Measurements from ENCODE around the gene ZBTB7C.

ZBTB7C gene

DNA sequence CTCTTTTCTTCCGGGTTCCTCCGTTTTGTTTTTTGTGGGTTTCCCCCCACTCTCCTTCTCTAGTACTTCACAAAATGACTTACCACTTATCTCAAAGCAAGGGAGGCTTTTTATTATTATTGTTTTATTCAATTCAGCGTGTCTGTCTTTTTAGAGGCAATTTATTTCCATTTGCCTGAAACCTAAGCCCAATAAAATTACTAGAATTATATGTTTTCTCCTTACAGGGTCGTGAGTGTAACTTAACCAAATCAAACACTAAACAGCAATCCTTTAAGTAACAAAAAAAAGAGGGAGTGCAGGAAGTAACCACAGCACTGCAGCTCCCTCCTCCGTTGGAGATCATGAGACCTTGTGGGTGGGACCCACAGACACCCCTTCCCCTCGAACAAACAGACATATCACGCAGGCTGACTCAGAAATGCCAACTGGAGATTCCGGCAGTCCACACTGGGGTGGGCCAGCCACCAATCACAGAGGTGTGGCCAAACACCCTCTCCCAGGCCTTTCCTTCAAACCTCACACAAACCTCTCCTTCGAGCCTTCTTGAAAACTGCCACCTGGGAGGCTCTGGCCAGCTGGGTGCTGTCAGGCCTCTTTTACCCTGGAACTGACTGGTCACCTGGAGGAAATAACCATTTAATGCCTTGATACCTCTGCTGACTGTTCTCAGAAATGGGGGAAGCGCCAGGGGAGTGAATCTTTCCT, 271.7 kb downstream of the ZBTB7C start:
- Histone ChIP-seq H3K4me3 (ENCODE audit: low read depth, low read length) (no peak overlapping the region), H3K9me3 (ENCODE audit: control insufficient read depth, insufficient read depth, low read depth, low read length) (no peaks in the 10 kb centered on the region), H3K36me3 (ENCODE audit: control insufficient read depth in 2 of 2, insufficient read depth in 1 of 2, low read length in 2 of 2) (no peaks in the 10 kb centered on the region), H3K4me1 (ENCODE audit: control insufficient read depth, insufficient read depth, low read length) (peaks cover 36% of the 10 kb centered on the region), H3K27ac (ENCODE audit: extremely low read depth, low read depth, low read length) (peak overlapping the region; percentile 82; the same call in 1 of the 2 replicates)
- ChIA-PET CTCF (interaction anchor here (0.7 to 2.0 kb wide), 2 partner anchors 10 to 45 kb away, joined by 3 to 6 read pairs; no protein-coding TSS in a partner anchor), POLR2A (interaction anchor here (1.0 kb wide), 1 partner anchor 20 kb away, joined by 5 read pairs; no protein-coding TSS in a partner anchor)
- TF ChIP-seq ZNF664 (tag by site-specific recombination; IDR thresholded peaks at IDR 0.05) (peak; percentile 68; the same call in 1 of the 2 replicates), ZNF830 (tag by site-specific recombination; IDR thresholded peaks at IDR 0.05; ENCODE audit: low read depth) (no peak), FEZF1 (tag by site-specific recombination; IDR thresholded peaks at IDR 0.05) (peak; percentile 61), ZNF248 (tag by site-specific recombination; IDR thresholded peaks at IDR 0.05) (no peak), ZEB2 (tag by site-specific recombination; IDR thresholded peaks at IDR 0.05) (no peak), ZNF302 (tag by site-specific recombination; IDR thresholded peaks at IDR 0.05; ENCODE audit: low read depth) (no peak), KLF1 (tag by site-specific recombination; IDR thresholded peaks at IDR 0.05) (peak; percentile 96), ZSCAN30 (tag by site-specific recombination; IDR thresholded peaks at IDR 0.05) (peak; percentile 66), ZNF768 (tag by site-specific recombination; IDR thresholded peaks at IDR 0.05) (no peak), ZSCAN16 (tag by site-specific recombination; IDR thresholded peaks at IDR 0.05) (no peak), HOXA7 (CRISPR knock-in tag; IDR thresholded peaks at IDR 0.05; ENCODE audit: borderline replicate concordance) (no peak), WT1 (tag by site-specific recombination; IDR thresholded peaks at IDR 0.05) (peak; percentile 88), ZNF837 (tag by site-specific recombination; IDR thresholded peaks at IDR 0.05) (no peak), ZXDB (tag by site-specific recombination; IDR thresholded peaks at IDR 0.05) (peak; percentile 40; the same call in 1 of the 2 replicates), SP3 (tag by site-specific recombination; IDR thresholded peaks at IDR 0.05) (peak; percentile 48), ZFP69B (tag by site-specific recombination; IDR thresholded peaks at IDR 0.05) (peak; percentile 92), ZNF777 (tag by site-specific recombination; IDR thresholded peaks at IDR 0.05; ENCODE audit: borderline replicate concordance) (no peak), GLIS1 (tag by site-specific recombination; IDR thresholded peaks at IDR 0.05) (peak; percentile 12; the same call in 1 of the 2 replicates), KLF8 (tag by site-specific recombination; IDR thresholded peaks at IDR 0.05) (no peak)
- TF ChIP-seq, protein P1, sequence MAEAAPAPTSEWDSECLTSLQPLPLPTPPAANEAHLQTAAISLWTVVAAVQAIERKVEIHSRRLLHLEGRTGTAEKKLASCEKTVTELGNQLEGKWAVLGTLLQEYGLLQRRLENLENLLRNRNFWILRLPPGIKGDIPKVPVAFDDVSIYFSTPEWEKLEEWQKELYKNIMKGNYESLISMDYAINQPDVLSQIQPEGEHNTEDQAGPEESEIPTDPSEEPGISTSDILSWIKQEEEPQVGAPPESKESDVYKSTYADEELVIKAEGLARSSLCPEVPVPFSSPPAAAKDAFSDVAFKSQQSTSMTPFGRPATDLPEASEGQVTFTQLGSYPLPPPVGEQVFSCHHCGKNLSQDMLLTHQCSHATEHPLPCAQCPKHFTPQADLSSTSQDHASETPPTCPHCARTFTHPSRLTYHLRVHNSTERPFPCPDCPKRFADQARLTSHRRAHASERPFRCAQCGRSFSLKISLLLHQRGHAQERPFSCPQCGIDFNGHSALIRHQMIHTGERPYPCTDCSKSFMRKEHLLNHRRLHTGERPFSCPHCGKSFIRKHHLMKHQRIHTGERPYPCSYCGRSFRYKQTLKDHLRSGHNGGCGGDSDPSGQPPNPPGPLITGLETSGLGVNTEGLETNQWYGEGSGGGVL (tag by site-specific recombination; IDR thresholded peaks at IDR 0.05) = peak; percentile 75; the same call in 1 of the 2 replicates
- TF ChIP-seq, protein P2, sequence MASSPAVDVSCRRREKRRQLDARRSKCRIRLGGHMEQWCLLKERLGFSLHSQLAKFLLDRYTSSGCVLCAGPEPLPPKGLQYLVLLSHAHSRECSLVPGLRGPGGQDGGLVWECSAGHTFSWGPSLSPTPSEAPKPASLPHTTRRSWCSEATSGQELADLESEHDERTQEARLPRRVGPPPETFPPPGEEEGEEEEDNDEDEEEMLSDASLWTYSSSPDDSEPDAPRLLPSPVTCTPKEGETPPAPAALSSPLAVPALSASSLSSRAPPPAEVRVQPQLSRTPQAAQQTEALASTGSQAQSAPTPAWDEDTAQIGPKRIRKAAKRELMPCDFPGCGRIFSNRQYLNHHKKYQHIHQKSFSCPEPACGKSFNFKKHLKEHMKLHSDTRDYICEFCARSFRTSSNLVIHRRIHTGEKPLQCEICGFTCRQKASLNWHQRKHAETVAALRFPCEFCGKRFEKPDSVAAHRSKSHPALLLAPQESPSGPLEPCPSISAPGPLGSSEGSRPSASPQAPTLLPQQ (tag by site-specific recombination; IDR thresholded peaks at IDR 0.05) = peak; percentile 96
- TF ChIP-seq, protein P3, sequence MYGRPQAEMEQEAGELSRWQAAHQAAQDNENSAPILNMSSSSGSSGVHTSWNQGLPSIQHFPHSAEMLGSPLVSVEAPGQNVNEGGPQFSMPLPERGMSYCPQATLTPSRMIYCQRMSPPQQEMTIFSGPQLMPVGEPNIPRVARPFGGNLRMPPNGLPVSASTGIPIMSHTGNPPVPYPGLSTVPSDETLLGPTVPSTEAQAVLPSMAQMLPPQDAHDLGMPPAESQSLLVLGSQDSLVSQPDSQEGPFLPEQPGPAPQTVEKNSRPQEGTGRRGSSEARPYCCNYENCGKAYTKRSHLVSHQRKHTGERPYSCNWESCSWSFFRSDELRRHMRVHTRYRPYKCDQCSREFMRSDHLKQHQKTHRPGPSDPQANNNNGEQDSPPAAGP (tag by site-specific recombination; IDR thresholded peaks at IDR 0.05) = peak; percentile 65
- TF ChIP-seq, protein P4, sequence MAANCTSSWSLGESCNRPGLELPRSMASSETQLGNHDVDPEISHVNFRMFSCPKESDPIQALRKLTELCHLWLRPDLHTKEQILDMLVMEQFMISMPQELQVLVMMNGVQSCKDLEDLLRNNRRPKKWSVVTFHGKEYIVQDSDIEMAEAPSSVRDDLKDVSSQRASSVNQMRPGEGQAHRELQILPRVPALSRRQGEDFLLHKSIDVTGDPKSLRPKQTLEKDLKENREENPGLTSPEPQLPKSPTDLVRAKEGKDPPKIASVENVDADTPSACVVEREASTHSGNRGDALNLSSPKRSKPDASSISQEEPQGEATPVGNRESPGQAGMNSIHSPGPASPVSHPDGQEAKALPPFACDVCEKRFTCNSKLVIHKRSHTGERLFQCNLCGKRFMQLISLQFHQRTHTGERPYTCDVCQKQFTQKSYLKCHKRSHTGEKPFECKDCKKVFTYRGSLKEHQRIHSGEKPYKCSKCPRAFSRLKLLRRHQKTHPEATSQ (tag by site-specific recombination; IDR thresholded peaks at IDR 0.05) = no peak
- TF ChIP-seq, protein P5, sequence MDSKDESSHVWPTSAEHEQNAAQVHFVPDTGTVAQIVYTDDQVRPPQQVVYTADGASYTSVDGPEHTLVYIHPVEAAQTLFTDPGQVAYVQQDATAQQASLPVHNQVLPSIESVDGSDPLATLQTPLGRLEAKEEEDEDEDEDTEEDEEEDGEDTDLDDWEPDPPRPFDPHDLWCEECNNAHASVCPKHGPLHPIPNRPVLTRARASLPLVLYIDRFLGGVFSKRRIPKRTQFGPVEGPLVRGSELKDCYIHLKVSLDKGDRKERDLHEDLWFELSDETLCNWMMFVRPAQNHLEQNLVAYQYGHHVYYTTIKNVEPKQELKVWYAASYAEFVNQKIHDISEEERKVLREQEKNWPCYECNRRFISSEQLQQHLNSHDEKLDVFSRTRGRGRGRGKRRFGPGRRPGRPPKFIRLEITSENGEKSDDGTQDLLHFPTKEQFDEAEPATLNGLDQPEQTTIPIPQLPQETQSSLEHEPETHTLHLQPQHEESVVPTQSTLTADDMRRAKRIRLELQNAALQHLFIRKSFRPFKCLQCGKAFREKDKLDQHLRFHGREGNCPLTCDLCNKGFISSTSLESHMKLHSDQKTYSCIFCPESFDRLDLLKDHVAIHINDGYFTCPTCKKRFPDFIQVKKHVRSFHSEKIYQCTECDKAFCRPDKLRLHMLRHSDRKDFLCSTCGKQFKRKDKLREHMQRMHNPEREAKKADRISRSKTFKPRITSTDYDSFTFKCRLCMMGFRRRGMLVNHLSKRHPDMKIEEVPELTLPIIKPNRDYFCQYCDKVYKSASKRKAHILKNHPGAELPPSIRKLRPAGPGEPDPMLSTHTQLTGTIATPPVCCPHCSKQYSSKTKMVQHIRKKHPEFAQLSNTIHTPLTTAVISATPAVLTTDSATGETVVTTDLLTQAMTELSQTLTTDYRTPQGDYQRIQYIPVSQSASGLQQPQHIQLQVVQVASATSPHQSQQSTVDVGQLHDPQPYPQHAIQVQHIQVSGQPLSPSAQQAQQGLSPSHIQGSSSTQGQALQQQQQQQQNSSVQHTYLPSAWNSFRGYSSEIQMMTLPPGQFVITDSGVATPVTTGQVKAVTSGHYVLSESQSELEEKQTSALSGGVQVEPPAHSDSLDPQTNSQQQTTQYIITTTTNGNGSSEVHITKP (tag by site-specific recombination; IDR thresholded peaks at IDR 0.05) = no peak; the same call in none of the 2 replicates
- TF ChIP-seq, protein P6, sequence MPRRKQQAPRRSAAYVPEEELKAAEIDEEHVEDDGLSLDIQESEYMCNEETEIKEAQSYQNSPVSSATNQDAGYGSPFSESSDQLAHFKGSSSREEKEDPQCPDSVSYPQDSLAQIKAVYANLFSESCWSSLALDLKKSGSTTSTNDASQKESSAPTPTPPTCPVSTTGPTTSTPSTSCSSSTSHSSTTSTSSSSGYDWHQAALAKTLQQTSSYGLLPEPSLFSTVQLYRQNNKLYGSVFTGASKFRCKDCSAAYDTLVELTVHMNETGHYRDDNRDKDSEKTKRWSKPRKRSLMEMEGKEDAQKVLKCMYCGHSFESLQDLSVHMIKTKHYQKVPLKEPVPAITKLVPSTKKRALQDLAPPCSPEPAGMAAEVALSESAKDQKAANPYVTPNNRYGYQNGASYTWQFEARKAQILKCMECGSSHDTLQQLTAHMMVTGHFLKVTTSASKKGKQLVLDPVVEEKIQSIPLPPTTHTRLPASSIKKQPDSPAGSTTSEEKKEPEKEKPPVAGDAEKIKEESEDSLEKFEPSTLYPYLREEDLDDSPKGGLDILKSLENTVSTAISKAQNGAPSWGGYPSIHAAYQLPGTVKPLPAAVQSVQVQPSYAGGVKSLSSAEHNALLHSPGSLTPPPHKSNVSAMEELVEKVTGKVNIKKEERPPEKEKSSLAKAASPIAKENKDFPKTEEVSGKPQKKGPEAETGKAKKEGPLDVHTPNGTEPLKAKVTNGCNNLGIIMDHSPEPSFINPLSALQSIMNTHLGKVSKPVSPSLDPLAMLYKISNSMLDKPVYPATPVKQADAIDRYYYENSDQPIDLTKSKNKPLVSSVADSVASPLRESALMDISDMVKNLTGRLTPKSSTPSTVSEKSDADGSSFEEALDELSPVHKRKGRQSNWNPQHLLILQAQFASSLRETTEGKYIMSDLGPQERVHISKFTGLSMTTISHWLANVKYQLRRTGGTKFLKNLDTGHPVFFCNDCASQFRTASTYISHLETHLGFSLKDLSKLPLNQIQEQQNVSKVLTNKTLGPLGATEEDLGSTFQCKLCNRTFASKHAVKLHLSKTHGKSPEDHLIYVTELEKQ (tag by site-specific recombination; IDR thresholded peaks at IDR 0.05; ENCODE audit: borderline replicate concordance) = no peak
